ENCODE results near the gene MRTFA. TPM values are rescaled to one million over a fixed set of nuclear protein-coding genes. Genes with fewer than 3 reads are reported as not detected.

Gene MRTFA
- total RNA-seq, 4 donors from 2014 or later = 81.6 to 109 (median 94.5) TPM

GRCh38 chr22:40391417-40391816 is 245.1 kb downstream of the MRTFA start:
- no peak for TF ChIP-seq POLR2A (IDR thresholded peaks at IDR 0.05)
- TF ChIP-seq CTCF (IDR thresholded peaks at IDR 0.05) = no peak
- no peak for TF ChIP-seq POLR2AphosphoS5 (IDR thresholded peaks at IDR 0.05)
- TF ChIP-seq EP300 (IDR thresholded peaks at IDR 0.05) = no peak
- WGBS = 92% methylated on average over 2 of the region's 2 CpGs

GRCh38 chr22:40388231-40388630 is 248.3 kb downstream of the MRTFA start:
- Histone ChIP-seq H3K4me3 (no peak overlapping the region), H3K36me3 (no peaks in the 10 kb centered on the region), H3K4me1 (peaks cover 4% of the 10 kb centered on the region), H3K27ac (no peak overlapping the region), H3K27me3 (no peaks in the 10 kb centered on the region), H3K9me3 (no peaks in the 10 kb centered on the region)
- no peak for DNase-seq (ENCODE audit: low spot score in 2 of 2)
- 76% methylated on average over 4 of the region's 4 CpGs for WGBS
- TF ChIP-seq CTCF (IDR thresholded peaks at IDR 0.05) (no peak), POLR2AphosphoS5 (IDR thresholded peaks at IDR 0.05) (no peak), POLR2A (IDR thresholded peaks at IDR 0.05) (no peak), EP300 (IDR thresholded peaks at IDR 0.05) (no peak)

More at GRCh38 chr22:40391417-40391816, 245.1 kb downstream of the MRTFA start:
- H3K27ac ChIP-seq = no peak overlapping the region
- H3K4me1 ChIP-seq = peaks cover 4% of the 10 kb centered on the region
- H3K9me3 ChIP-seq = no peaks in the 10 kb centered on the region
- H3K27me3 ChIP-seq = no peaks in the 10 kb centered on the region
- DNase-seq (ENCODE audit: low spot score in 2 of 2) = no peak
- H3K36me3 ChIP-seq = no peaks in the 10 kb centered on the region
- no peak overlapping the region for H3K4me3 ChIP-seq

- Histone ChIP-seq H3K9me3 (no peaks in the 10 kb centered on the region), H3K27me3 (no peaks in the 10 kb centered on the region), H3K36me3 (no peaks in the 10 kb centered on the region), H3K27ac (no peak overlapping the region), H3K4me3 (no peak overlapping the region), H3K4me1 (peaks cover 4% of the 10 kb centered on the region)
- TF ChIP-seq POLR2AphosphoS5 (IDR thresholded peaks at IDR 0.05) (no peak), POLR2A (IDR thresholded peaks at IDR 0.05) (no peak), EP300 (IDR thresholded peaks at IDR 0.05) (no peak), CTCF (IDR thresholded peaks at IDR 0.05) (no peak)
- no peak for DNase-seq (ENCODE audit: low spot score in 2 of 2)
- WGBS = 72% methylated on average over 5 of the region's 5 CpGs
These were observed 248.8 kb downstream of the MRTFA start for GRCh38 chr22:40387746-40388145.

GRCh38 chr22:40385036-40385782 is 251.3 kb downstream of the MRTFA start:
- 78% methylated on average over 10 of the region's 10 CpGs for WGBS
- TF ChIP-seq POLR2AphosphoS5 (IDR thresholded peaks at IDR 0.05) = no peak
- Histone ChIP-seq H3K4me1 (peaks cover 4% of the 10 kb centered on the region), H3K4me3 (no peak overlapping the region), H3K27me3 (no peaks in the 10 kb centered on the region), H3K27ac (no peak overlapping the region), H3K36me3 (no peaks in the 10 kb centered on the region), H3K9me3 (no peaks in the 10 kb centered on the region)
- no peak for DNase-seq (ENCODE audit: low spot score in 2 of 2)

GRCh38 chr22:40383905-40384304 is 252.6 kb downstream of the MRTFA start:
- H3K27me3 ChIP-seq = no peaks in the 10 kb centered on the region
- WGBS = 77% methylated on average over 3 of the region's 3 CpGs
- H3K4me3 ChIP-seq = no peak overlapping the region
- no peaks in the 10 kb centered on the region for H3K36me3 ChIP-seq
- no peak for DNase-seq (ENCODE audit: low spot score in 2 of 2)
- H3K9me3 ChIP-seq = no peaks in the 10 kb centered on the region
- H3K4me1 ChIP-seq = peaks cover 4% of the 10 kb centered on the region
- no peak overlapping the region for H3K27ac ChIP-seq
- TF ChIP-seq POLR2A (IDR thresholded peaks at IDR 0.05) (no peak), CTCF (IDR thresholded peaks at IDR 0.05) (no peak), POLR2AphosphoS5 (IDR thresholded peaks at IDR 0.05) (no peak), EP300 (IDR thresholded peaks at IDR 0.05) (no peak)
